Mesenchymal stem cell (in vitro differentiated cells and primary cell): ENCODE data around the gene HOMER2.
"Not testable (repeated sequence)": the region's sequence is repeated elsewhere in the genome, so short reads cannot be mapped to it uniquely, and the experiment has no call there.

Source experiments
- DNase-seq: peaks from one replicate; pipeline ENCODE4 v3.0.0-alpha.2; 2013
- H2AFZ ChIP-seq: one replicate; pipeline ENCODE4 v1.6.1; 2013; ENCODE audit warnings: low read depth, mild to moderate bottlenecking, control low read depth, inconsistent platforms, low read length, moderate library complexity
- H2AK5ac ChIP-seq: 2 replicates; pipeline ENCODE4 v1.6.1; 2013; ENCODE audit warnings: low read length, moderate library complexity, mild to moderate bottlenecking, inconsistent platforms; ENCODE audit not compliant: severe bottlenecking
- H2BK120ac ChIP-seq: one replicate; pipeline ENCODE4 v1.6.1; 2013; ENCODE audit warnings: low read depth, mild to moderate bottlenecking, inconsistent platforms, low read length, moderate library complexity
- H2BK12ac ChIP-seq, 2 experiments: one replicate each; pipeline ENCODE4 v1.6.1; 2013; ENCODE audit warnings: inconsistent platforms in 2 of 2, low read length in 2 of 2, mild to moderate bottlenecking in 2 of 2, moderate library complexity in 2 of 2, control low read depth in 1 of 2
- H2BK15ac ChIP-seq: one replicate; pipeline ENCODE4 v1.6.1; 2013; ENCODE audit warnings: mild to moderate bottlenecking, low read depth, inconsistent platforms; ENCODE audit not compliant: poor library complexity, severe bottlenecking
- H2BK5ac ChIP-seq: 2 replicates; pipeline ENCODE4 v1.6.1; 2013; ENCODE audit warnings: low read depth, mild to moderate bottlenecking, low read length, control low read depth, inconsistent platforms; ENCODE audit not compliant: poor library complexity, severe bottlenecking
- H3K14ac ChIP-seq, 2 experiments: one replicate each; pipeline ENCODE4 v1.6.1; 2013; ENCODE audit warnings: inconsistent platforms in 2 of 2, low read length in 2 of 2, control low read depth in 1 of 2, mild to moderate bottlenecking in 1 of 2, moderate library complexity in 1 of 2
- H3K18ac ChIP-seq, 2 experiments: one replicate each; pipeline ENCODE4 v1.6.1; 2013; ENCODE audit warnings: inconsistent platforms in 2 of 2, low read length in 2 of 2, control low read depth in 1 of 2, low read depth in 1 of 2, mild to moderate bottlenecking in 1 of 2
- H3K23ac ChIP-seq, 2 experiments: one replicate each; pipeline ENCODE4 v1.6.1; 2013; ENCODE audit warnings: inconsistent platforms in 2 of 2, low read length in 2 of 2, mild to moderate bottlenecking in 2 of 2, moderate library complexity in 2 of 2, control low read depth in 1 of 2
- H3K27ac ChIP-seq: 2 replicates; pipeline ENCODE4 v1.5.1; 2013; ENCODE audit warnings: mild to moderate bottlenecking, moderate library complexity, low read length, control low read depth, inconsistent platforms; ENCODE audit not compliant: poor library complexity, severe bottlenecking
- H3K27me3 ChIP-seq, 2 experiments: 2 replicates each; pipeline versions ENCODE4 v1.6.1 to v1.7.0; 2013; ENCODE audit warnings: low read length in 2 of 2, mild to moderate bottlenecking in 2 of 2, moderate library complexity in 2 of 2, control low read depth in 1 of 2, inconsistent platforms in 1 of 2; ENCODE audit not compliant: control insufficient read depth in 1 of 2, insufficient read depth in 1 of 2
- H3K36me3 ChIP-seq, 2 experiments: 2 replicates each; pipeline versions ENCODE4 v1.6.1 to v1.7.0; 2013; ENCODE audit warnings: low read length in 2 of 2, control low read depth in 1 of 2, inconsistent platforms in 1 of 2, low read depth in 1 of 2, mild to moderate bottlenecking in 1 of 2; ENCODE audit not compliant: insufficient read depth in 2 of 2, control insufficient read depth in 1 of 2
- H3K4ac ChIP-seq, 2 experiments: one replicate each; pipeline ENCODE4 v1.6.1; 2013; ENCODE audit warnings: inconsistent platforms in 2 of 2, low read length in 2 of 2, mild to moderate bottlenecking in 2 of 2, moderate library complexity in 2 of 2, control low read depth in 1 of 2, low read depth in 1 of 2
- H3K4me1 ChIP-seq: 2 replicates; pipeline ENCODE4 v1.6.1; 2013; ENCODE audit warnings: low read depth, low read length, control low read depth; ENCODE audit not compliant: control insufficient read depth, insufficient read depth
- H3K4me2 ChIP-seq: 2 replicates; pipeline ENCODE4 v1.6.1; 2013; ENCODE audit warnings: low read length, mild to moderate bottlenecking, inconsistent platforms; ENCODE audit not compliant: poor library complexity, severe bottlenecking
- H3K4me3 ChIP-seq, 2 experiments: 2 replicates each; pipeline versions ENCODE4 v1.5.1 to v1.7.0; 2013; ENCODE audit warnings: low read length in 2 of 2, mild to moderate bottlenecking in 2 of 2, control low read depth in 1 of 2, low read depth in 1 of 2; ENCODE audit not compliant: insufficient read depth in 1 of 2
- H3K79me1 ChIP-seq: replicated peaks from 2 replicates; pipeline ENCODE4 v1.6.1; 2013; ENCODE audit warnings: mild to moderate bottlenecking, control low read depth, low read length, inconsistent platforms; ENCODE audit not compliant: poor library complexity, severe bottlenecking
- H3K9ac ChIP-seq: 2 replicates; pipeline ENCODE4 v1.7.0; 2013; ENCODE audit warnings: mild to moderate bottlenecking, low read length, moderate library complexity
- H3K9me3 ChIP-seq: 2 replicates; pipeline ENCODE4 v1.7.0; 2013; ENCODE audit warnings: mild to moderate bottlenecking, low read length; ENCODE audit not compliant: control insufficient read depth
- H4K8ac ChIP-seq: one replicate; pipeline ENCODE4 v1.6.1; 2013; ENCODE audit warnings: inconsistent platforms, mild to moderate bottlenecking, low read length, moderate library complexity
- H4K91ac ChIP-seq: one replicate; pipeline ENCODE4 v1.6.1; 2013; ENCODE audit warnings: mild to moderate bottlenecking, low read length, inconsistent platforms
- WGBS: methylation state at CpG from one replicate; pipeline ENCODE4 v1.1.7; 2013; ENCODE audit warnings: mixed read lengths; 5-methylcytosine and 5-hydroxymethylcytosine counted together

The HOMER2 gene

DNA sequence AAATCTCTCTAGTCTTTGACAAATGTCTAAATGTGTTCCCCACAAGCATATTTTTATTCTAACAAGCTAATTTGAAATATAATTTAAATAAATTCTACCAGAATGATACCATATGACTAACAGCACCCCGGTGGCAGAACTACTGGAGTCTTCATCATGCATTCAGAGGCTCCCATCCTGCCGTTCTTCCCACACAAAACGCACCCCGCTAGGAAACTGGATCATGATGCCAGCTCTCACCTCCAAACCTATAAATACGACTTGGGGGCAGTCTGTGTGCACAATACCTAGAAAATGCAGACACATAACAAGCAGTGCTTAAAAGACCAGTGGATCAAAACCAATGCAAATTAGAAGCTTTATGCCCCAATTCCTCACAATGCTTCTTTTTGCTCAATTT, 8.5 kb downstream of the HOMER2 start:
- no peak overlapping the region for H3K18ac ChIP-seq
- no peaks in the 10 kb centered on the region for H3K79me1 ChIP-seq
- H3K4me2 ChIP-seq, result no peak overlapping the region
- no peaks in the 10 kb centered on the region for H3K4me1 ChIP-seq
- no peak overlapping the region for H2BK120ac ChIP-seq
- H2BK5ac ChIP-seq, result no peak overlapping the region
- no peak overlapping the region for H2AK5ac ChIP-seq
- 83% methylated on average over 5 of the region's 5 CpGs for WGBS
- H4K8ac ChIP-seq, result no peak overlapping the region
- H3K9me3 ChIP-seq, result no peaks in the 10 kb centered on the region
- H3K4ac ChIP-seq, result no peak overlapping the region
- peaks cover 7 to 20% of the 10 kb centered on the region in 2 experiments for H3K27me3 ChIP-seq
- no peak overlapping the region for H2BK15ac ChIP-seq
- no peaks in the 10 kb centered on the region for H3K36me3 ChIP-seq
- no peak overlapping the region for H3K23ac ChIP-seq
- H3K14ac ChIP-seq, result no peak overlapping the region
- DNase-seq, result no peak
- no peak overlapping the region for H3K4me3 ChIP-seq
- no peak overlapping the region for H3K27ac ChIP-seq
- H2BK12ac ChIP-seq, result no peak overlapping the region
- H2AFZ ChIP-seq, result no peak overlapping the region
- no peak overlapping the region for H4K91ac ChIP-seq
- H3K9ac ChIP-seq, result no peak overlapping the region

DNA sequence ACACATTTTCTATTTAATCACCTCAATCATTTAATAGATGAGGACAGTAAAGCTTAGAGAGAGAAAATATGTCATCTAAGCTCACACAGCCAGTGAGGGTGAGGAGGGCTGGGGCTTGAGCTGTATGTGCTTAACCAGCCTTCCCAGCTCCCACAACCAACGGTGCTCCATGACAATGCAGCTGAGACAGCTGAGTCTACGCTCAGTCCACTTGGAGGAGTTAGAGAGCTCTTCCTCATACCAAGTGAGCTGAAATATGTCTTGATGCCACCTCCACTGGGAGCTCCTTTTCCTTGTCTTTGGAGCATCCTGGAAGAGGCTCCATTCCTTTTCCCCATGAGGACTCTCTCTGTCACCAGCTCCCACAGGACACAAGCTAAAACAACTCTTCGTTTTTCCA, 9.3 kb downstream of the HOMER2 start:
- no peak overlapping the region for H3K4ac ChIP-seq

DNA sequence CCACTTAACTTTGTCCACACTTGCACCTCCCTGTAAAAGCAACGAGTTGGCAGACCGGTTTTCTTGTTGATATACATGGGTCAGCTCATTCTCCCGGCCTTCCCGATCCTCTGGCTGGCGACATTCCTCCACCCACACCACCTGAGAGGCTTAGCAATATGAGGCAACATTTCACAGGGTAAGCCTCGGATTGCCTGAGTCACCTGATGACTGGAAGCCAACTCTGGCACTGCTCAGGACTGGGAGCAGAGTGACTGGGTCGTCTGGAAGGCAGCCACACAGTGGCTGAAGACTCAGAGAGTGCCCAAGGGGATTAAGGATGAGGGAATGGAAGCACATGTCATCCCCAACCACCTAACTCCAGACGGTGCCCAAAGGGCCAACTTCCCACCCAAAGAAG, 9.8 kb downstream of the HOMER2 start:
- no peaks in the 10 kb centered on the region for H3K36me3 ChIP-seq
- H3K4me1 ChIP-seq, result no peaks in the 10 kb centered on the region
- H2BK5ac ChIP-seq, result no peak overlapping the region
- peaks cover 7 to 19% of the 10 kb centered on the region in 2 experiments for H3K27me3 ChIP-seq
- no peak overlapping the region for H3K27ac ChIP-seq
- no peak overlapping the region for H4K91ac ChIP-seq
- no peak overlapping the region for H2BK15ac ChIP-seq
- H3K18ac ChIP-seq, result no peak overlapping the region
- H3K4ac ChIP-seq, result no peak overlapping the region
- H3K9me3 ChIP-seq, result no peaks in the 10 kb centered on the region
- H3K14ac ChIP-seq, result no peak overlapping the region
- DNase-seq, result no peak
- H4K8ac ChIP-seq, result no peak overlapping the region
- no peak overlapping the region for H2AFZ ChIP-seq
- no peak overlapping the region for H2BK120ac ChIP-seq
- 81% methylated on average over 7 of the region's 8 CpGs for WGBS
- no peak overlapping the region for H3K9ac ChIP-seq
- no peak overlapping the region for H3K4me3 ChIP-seq
- no peak overlapping the region for H3K4me2 ChIP-seq
- H3K79me1 ChIP-seq, result no peaks in the 10 kb centered on the region
- H2BK12ac ChIP-seq, result no peak overlapping the region
- no peak overlapping the region for H3K23ac ChIP-seq
- H2AK5ac ChIP-seq, result no peak overlapping the region

More for the DNA sequence above, 9.3 kb downstream of the HOMER2 start:
- Histone ChIP-seq H3K79me1 (no peaks in the 10 kb centered on the region), H3K4me1 (no peaks in the 10 kb centered on the region), H4K91ac (no peak overlapping the region), H3K9me3 (no peaks in the 10 kb centered on the region), H3K27me3 (peaks cover 5 to 19% of the 10 kb centered on the region in 2 experiments), H2AFZ (no peak overlapping the region), H3K14ac (no peak overlapping the region), H2BK120ac (no peak overlapping the region), H2BK5ac (no peak overlapping the region), H2BK15ac (no peak overlapping the region), H4K8ac (no peak overlapping the region), H3K18ac (no peak overlapping the region), H2BK12ac (no peak overlapping the region), H3K4me3 (no peak overlapping the region), H3K4me2 (no peak overlapping the region), H2AK5ac (no peak overlapping the region), H3K36me3 (no peaks in the 10 kb centered on the region), H3K27ac (no peak overlapping the region), H3K9ac (no peak overlapping the region), H3K23ac (no peak overlapping the region)
- WGBS, result 62% methylated on average over 3 of the region's 3 CpGs
- DNase-seq, result no peak

GRCh38 chr15:82939678-82940077, 12.8 kb downstream of the HOMER2 start:
- not testable (repeated sequence) for H2AK5ac ChIP-seq, H3K18ac ChIP-seq, DNase-seq, H3K36me3 ChIP-seq, H4K8ac ChIP-seq, H3K4me2 ChIP-seq, H3K14ac ChIP-seq, H3K4me3 ChIP-seq, H3K79me1 ChIP-seq, H2BK5ac ChIP-seq, H3K9me3 ChIP-seq, H3K4ac ChIP-seq, H3K27ac ChIP-seq, H2AFZ ChIP-seq, H3K23ac ChIP-seq, H2BK15ac ChIP-seq, H2BK12ac ChIP-seq, H3K4me1 ChIP-seq, H3K9ac ChIP-seq, H2BK120ac ChIP-seq, H4K91ac ChIP-seq
- H3K27me3 ChIP-seq, result peaks cover 13 to 16% of the 10 kb centered on the region in 2 experiments
- WGBS, result 98% methylated on average over 3 of the region's 6 CpGs
